Measurements from ENCODE around the gene CREB5.

Gene CREB5

DNA sequence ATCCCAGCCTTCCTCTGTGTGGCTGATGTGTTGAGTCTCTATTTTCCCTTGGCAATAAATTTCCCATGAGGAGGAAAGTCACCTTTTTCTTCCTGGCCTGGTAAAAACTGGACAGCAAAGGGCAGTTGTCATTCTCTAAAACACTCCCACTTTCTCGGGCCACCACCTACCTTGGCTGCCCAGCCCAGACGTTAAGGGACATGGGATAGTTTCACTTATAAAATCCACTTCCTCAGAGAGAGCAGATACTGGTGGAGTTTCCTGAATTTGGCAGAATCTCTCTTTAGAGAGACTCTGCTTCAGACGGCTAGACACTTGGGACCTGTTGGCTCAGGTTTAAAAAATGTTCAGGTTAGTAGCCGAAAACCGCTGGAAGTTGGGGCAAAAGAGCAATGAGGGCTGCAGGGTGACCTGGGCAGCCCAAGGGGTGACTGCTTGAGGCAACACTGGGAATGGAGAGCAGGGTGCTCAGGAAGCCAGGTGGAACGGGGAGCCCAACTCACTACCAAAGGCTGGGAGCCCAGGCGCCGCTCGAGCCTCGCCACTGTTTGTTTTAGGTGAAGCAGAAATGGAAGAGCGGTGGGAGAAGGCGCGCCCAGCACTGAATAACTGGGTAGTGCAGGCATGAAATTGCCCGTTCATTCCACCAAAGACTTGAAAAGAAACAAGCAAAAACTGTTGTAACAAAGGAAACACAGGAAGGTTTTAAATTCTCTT is 359.7 kb downstream of the CREB5 start:
- Histone ChIP-seq H3K27ac (ENCODE audit: low read depth, low read length, severe bottlenecking) (no peak overlapping the region), H3K36me3 (ENCODE audit: control insufficient read depth, insufficient read depth, low read length) (no peaks in the 10 kb centered on the region), H3K9me3 (ENCODE audit: control insufficient read depth, low read length) (no peaks in the 10 kb centered on the region), H3K4me3 (ENCODE audit: extremely low read depth, insufficient read depth, low read length, poor library complexity, severe bottlenecking) (no peak overlapping the region), H3K4me1 (ENCODE audit: control insufficient read depth, insufficient read depth, low read length, poor library complexity, severe bottlenecking) (no peaks in the 10 kb centered on the region)
- 93 to 100% methylated on average over 5 to 12 of the region's 14 CpGs for WGBS, 2 experiments (ENCODE audit: insufficient coverage in 2 of 2)

DNA sequence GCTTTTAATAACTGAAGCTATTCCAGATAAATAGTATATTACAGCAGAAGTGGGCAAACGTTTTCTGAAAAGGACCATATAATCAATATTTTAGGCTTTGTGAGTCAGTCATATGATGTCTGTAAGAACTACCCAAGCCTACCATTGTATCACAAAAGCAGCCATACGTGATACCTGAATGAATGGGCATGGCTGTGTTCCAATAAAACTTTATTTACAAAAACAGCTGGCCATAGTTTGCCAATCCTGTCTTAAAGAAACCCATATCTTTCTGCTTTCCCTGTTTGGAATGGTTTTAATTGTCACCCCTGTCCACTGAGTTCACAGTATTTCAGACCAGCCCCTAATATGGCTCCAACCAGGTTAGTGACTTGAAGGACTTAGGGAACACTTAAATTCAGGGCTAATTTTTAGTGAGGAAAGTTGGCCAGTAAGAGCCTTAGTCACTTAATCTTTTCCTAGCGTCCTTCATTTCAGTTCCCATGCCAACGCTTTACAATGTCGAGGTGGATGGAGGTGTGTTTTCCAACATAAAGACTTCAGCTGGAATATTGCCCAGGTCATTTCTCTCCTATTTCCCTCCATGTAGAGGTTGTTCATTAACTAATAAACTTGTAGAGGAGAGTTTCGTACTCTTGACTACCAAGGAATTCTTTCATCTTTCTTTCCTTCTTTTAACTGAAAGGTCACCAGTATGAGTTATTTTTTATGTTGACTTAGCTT is 361.3 kb downstream of the CREB5 start:
- no peaks in the 10 kb centered on the region for H3K9me3 ChIP-seq (ENCODE audit: control insufficient read depth, low read length)
- WGBS, 2 experiments (ENCODE audit: insufficient coverage in 2 of 2), result 82 to 100% methylated on average over 2 of the region's 6 CpGs
- no peaks in the 10 kb centered on the region for H3K36me3 ChIP-seq (ENCODE audit: control insufficient read depth, insufficient read depth, low read length)
- no peaks in the 10 kb centered on the region for H3K4me1 ChIP-seq (ENCODE audit: control insufficient read depth, insufficient read depth, low read length, poor library complexity, severe bottlenecking)
- no peak overlapping the region for H3K27ac ChIP-seq (ENCODE audit: low read depth, low read length, severe bottlenecking)
- no peak overlapping the region for H3K4me3 ChIP-seq (ENCODE audit: extremely low read depth, insufficient read depth, low read length, poor library complexity, severe bottlenecking)

DNA sequence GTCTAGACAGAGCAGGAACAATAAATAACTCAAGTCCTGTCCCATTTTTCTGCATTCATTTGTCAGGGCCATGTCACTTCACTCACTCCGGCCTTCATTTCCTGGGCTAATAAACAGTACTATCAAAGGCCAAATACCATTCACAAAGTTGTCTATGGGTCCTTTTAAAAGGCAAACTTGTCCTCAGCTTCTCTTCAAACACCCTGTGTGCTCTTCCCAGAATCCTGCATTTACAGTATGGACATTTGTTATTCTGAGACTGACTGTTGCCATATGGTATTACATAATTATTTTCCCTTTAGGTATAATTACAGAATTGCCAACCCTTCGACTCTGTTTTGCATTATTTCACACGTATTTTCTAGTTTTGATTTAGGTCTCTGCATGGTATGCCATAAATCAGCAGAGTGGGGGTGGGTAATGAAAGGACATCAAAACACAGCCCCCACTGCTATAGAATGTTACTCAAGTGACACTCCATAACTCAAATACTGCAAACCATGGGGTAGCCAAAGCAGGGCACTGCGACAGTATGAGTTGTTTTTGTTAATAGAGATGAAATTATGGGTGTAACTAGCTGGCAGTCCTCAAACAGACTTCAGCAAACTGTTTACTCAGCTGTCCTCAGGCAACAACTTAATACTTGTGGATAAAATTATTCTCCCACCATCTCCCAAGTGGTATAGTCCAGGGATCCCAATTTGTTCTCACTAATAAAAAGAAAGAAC is 362.1 kb downstream of the CREB5 start:
- 89 to 100% methylated on average over 1 of the region's 4 CpGs for WGBS, 2 experiments (ENCODE audit: insufficient coverage in 2 of 2)
- H3K4me3 ChIP-seq (ENCODE audit: extremely low read depth, insufficient read depth, low read length, poor library complexity, severe bottlenecking), result no peak overlapping the region
- H3K27ac ChIP-seq (ENCODE audit: low read depth, low read length, severe bottlenecking), result no peak overlapping the region
- H3K36me3 ChIP-seq (ENCODE audit: control insufficient read depth, insufficient read depth, low read length), result no peaks in the 10 kb centered on the region
- H3K4me1 ChIP-seq (ENCODE audit: control insufficient read depth, insufficient read depth, low read length, poor library complexity, severe bottlenecking), result no peaks in the 10 kb centered on the region
- no peaks in the 10 kb centered on the region for H3K9me3 ChIP-seq (ENCODE audit: control insufficient read depth, low read length)

DNA sequence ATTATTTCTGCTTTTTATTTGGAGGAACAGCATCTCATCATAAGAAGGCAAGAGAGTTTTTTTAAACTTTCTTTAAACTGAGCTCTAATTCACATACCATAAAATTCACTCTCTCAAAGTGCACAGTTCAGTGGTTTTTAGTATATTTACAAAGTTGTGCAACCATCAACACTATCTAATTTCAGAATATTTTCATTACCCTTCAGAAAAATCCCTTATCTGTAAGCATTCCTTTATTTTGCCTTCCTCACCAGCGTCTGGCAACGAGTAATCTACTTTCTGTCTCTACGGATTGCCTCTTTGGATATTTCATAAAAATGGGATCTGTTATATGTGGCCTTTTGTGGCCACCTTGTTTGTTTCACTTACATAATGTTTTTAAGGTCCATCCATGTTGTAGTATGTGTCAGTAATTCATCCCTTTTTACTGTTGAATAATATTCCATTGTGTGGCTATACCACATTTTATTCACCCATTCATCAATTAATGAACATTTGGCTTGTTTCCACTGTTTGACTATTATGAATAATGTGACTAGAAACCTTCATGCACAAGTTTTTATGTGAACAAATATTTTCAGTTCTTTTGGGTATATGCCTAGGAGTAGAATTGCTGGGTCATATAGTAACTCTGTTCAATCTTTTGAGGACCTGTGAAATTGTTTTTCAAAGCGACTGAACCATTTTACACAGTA is 364.3 kb downstream of the CREB5 start:
- Histone ChIP-seq H3K4me1 (ENCODE audit: control insufficient read depth, insufficient read depth, low read length, poor library complexity, severe bottlenecking) (no peaks in the 10 kb centered on the region), H3K4me3 (ENCODE audit: extremely low read depth, insufficient read depth, low read length, poor library complexity, severe bottlenecking) (no peak overlapping the region), H3K9me3 (ENCODE audit: control insufficient read depth, low read length) (no peaks in the 10 kb centered on the region), H3K36me3 (ENCODE audit: control insufficient read depth, insufficient read depth, low read length) (no peaks in the 10 kb centered on the region), H3K27ac (ENCODE audit: low read depth, low read length, severe bottlenecking) (no peak overlapping the region)
- WGBS, 2 experiments (ENCODE audit: insufficient coverage in 2 of 2), result 100% methylated on average over 1 to 2 of the region's 4 CpGs

DNA sequence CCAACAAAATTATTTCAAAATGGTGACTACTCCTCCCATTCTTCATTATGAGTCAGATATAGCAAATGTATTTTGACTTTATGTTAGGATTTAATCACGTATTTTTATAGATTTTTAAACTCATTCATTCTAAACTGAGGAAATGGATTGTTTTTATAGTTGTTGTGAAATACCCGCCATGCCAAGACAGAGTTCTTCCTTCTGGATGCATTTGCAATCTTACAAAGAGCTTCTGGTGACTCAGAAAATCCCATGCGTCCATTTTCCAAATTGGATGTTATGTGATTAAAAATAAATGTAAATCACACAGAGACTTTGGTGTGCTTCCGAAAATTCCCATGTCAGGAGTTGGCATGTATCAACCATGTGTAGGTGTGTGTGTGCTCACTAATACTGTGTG is 366.5 kb downstream of the CREB5 start:
- 89 to 100% methylated on average over 1 of the region's 4 CpGs for WGBS, 2 experiments (ENCODE audit: insufficient coverage in 2 of 2)
- Histone ChIP-seq H3K27ac (ENCODE audit: low read depth, low read length, severe bottlenecking) (no peak overlapping the region), H3K9me3 (ENCODE audit: control insufficient read depth, low read length) (no peaks in the 10 kb centered on the region), H3K4me1 (ENCODE audit: control insufficient read depth, insufficient read depth, low read length, poor library complexity, severe bottlenecking) (peaks cover 1% of the 10 kb centered on the region), H3K36me3 (ENCODE audit: control insufficient read depth, insufficient read depth, low read length) (no peaks in the 10 kb centered on the region), H3K4me3 (ENCODE audit: extremely low read depth, insufficient read depth, low read length, poor library complexity, severe bottlenecking) (no peak overlapping the region)

DNA sequence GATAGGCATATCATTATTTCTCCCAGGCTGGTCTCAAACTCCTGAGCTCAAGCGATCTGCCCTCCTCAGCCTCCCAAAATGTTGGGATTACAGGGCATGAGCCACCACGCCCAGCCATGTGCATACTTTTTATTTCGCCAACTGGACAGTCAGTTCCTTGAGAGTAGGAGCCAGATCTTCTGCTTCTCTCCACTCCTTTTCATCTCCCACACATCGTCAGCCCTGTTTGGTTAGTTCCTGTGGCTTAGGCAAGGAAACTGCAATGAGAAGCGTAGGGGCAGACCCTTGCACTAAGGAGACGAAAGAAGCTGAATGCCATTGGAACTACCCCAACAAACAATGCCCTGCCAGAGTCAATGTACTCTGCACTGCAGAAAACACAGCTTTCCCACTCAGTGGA is 367.6 kb downstream of the CREB5 start:
- no peak overlapping the region for H3K4me3 ChIP-seq (ENCODE audit: extremely low read depth, insufficient read depth, low read length, poor library complexity, severe bottlenecking)
- H3K36me3 ChIP-seq (ENCODE audit: control insufficient read depth, insufficient read depth, low read length), result no peaks in the 10 kb centered on the region
- peaks cover 3% of the 10 kb centered on the region for H3K4me1 ChIP-seq (ENCODE audit: control insufficient read depth, insufficient read depth, low read length, poor library complexity, severe bottlenecking)
- no peaks in the 10 kb centered on the region for H3K9me3 ChIP-seq (ENCODE audit: control insufficient read depth, low read length)
- WGBS, 2 experiments (ENCODE audit: insufficient coverage in 2 of 2), result 84 to 93% methylated on average over 3 to 4 of the region's 6 CpGs
- no peak overlapping the region for H3K27ac ChIP-seq (ENCODE audit: low read depth, low read length, severe bottlenecking)

DNA sequence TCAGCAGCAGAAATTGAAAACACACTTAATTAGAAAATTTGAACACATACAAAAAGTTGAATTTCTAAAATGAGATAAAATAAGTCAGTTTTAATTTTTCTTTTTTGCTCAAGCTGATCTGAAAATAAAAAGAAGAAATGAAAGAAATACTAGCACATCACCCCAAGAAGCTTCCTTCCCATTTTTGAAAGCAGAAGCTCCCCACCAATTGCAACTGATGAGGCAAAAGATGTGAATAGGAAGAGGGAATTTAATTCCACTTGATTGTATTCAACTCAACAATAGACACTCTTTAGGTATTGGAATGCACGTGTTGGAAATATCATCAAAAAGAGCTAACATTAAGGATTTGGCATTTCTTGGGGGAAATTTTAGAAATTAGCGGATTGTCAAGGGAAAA is 370.0 kb downstream of the CREB5 start:
- Histone ChIP-seq H3K36me3 (ENCODE audit: control insufficient read depth, insufficient read depth, low read length) (peaks cover 4% of the 10 kb centered on the region), H3K9me3 (ENCODE audit: control insufficient read depth, low read length) (no peaks in the 10 kb centered on the region), H3K27ac (ENCODE audit: low read depth, low read length, severe bottlenecking) (no peak overlapping the region), H3K4me1 (ENCODE audit: control insufficient read depth, insufficient read depth, low read length, poor library complexity, severe bottlenecking) (peaks cover 3% of the 10 kb centered on the region), H3K4me3 (ENCODE audit: extremely low read depth, insufficient read depth, low read length, poor library complexity, severe bottlenecking) (no peak overlapping the region)
- WGBS, 2 experiments (ENCODE audit: insufficient coverage in 2 of 2), result 72 to 100% methylated on average over 1 to 2 of the region's 2 CpGs

DNA sequence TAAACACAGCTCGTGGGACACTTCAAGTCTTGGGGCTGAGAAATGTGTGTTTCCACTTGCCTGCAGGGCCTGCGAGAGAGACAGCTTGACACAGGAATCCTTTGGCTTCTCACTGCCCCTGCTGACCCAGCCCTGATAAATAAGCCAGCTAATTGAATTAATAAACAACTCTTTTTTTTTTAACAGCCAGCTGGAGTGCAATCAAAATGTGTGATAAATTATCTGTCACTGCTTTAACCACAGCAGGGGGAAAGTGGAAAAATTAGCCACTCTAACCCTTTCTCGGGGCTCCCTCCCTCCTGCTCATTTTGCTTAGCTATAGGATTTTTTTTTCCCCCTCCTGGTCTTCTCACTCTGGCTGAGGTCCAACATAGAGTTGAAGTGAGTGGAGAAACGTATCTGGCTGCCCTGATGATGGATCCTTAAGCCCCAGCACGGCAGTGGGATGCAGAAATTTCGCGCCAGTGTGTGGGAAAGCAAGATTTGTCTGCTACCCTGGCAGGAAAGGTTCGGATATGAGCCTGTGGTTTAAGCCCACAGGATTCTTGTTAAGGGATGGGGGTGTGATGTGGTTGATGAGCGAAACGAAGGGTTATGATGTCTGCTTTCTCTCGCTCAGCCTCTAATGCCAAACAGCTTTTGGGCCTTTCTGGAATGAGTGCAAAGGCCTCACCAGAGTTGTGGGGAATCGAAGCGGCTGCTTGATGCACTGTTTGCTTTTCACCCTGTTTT is 372.0 kb downstream of the CREB5 start:
- Histone ChIP-seq H3K36me3 (ENCODE audit: control insufficient read depth, insufficient read depth, low read length) (peaks cover 4% of the 10 kb centered on the region), H3K27ac (ENCODE audit: low read depth, low read length, severe bottlenecking) (no peak overlapping the region), H3K4me3 (ENCODE audit: extremely low read depth, insufficient read depth, low read length, poor library complexity, severe bottlenecking) (no peak overlapping the region), H3K4me1 (ENCODE audit: control insufficient read depth, insufficient read depth, low read length, poor library complexity, severe bottlenecking) (peaks cover 3% of the 10 kb centered on the region), H3K9me3 (ENCODE audit: control insufficient read depth, low read length) (no peaks in the 10 kb centered on the region)
- 79 to 88% methylated on average over 10 of the region's 13 CpGs for WGBS, 2 experiments (ENCODE audit: insufficient coverage in 2 of 2)

DNA sequence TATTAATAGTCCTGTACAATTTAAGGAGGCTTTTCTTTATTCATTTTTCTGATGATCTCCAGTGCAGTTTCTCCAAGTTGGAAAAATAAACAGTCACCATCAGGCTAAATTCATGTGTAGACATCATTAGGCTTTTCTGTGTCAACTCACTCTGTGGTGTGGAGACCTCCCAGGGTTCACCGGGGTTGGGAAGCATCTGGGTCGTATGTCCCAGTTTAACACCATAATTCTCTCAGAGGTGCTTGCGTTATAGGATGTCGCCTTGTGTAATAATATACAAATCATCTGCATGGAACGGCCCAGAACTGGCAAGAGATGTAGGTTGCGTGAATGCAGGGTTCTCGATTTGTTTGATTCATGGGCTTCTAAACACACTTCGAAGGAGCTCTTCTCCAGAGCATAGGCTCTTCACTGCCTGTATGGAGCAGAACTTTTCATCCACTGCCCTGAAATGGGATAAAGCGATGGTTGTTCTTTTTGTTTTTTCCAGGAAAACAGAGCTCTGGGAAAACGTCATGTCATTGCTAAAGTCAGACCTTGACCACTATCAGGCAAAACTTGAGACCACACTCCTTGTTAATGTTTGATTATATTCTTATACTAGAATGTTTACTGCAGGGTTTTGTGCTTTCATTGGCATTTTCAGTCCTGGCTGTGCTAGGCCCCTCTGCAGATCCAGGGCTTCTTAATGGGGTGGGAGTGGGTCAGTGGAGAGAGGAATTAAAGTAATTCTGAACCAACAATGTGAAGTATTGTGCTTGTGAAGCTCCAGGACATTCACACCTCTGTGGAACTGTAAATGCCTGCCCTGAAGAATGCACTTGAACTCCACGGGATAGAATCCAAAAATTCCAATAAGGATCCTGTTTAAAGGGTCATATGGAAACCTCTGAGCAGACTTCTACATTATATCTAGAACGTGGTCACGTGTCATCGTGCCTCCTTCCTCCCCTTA is 373.0 kb downstream of the CREB5 start:
- WGBS, 2 experiments (ENCODE audit: insufficient coverage in 2 of 2), result 91 to 95% methylated on average over 9 to 10 of the region's 14 CpGs
- Histone ChIP-seq H3K4me3 (ENCODE audit: extremely low read depth, insufficient read depth, low read length, poor library complexity, severe bottlenecking) (no peak overlapping the region), H3K27ac (ENCODE audit: low read depth, low read length, severe bottlenecking) (no peak overlapping the region), H3K4me1 (ENCODE audit: control insufficient read depth, insufficient read depth, low read length, poor library complexity, severe bottlenecking) (peaks cover 3% of the 10 kb centered on the region), H3K36me3 (ENCODE audit: control insufficient read depth, insufficient read depth, low read length) (peaks cover 4% of the 10 kb centered on the region), H3K9me3 (ENCODE audit: control insufficient read depth, low read length) (no peaks in the 10 kb centered on the region)
